Activated T-cell treated with anti-CD3 and anti-CD28 coated beads, Interleukin-2, amount 50 U/mL, for 4 hours (primary cell): ENCODE data around the gene MATCAP1. TPM values are rescaled to one million over a fixed set of nuclear protein-coding genes. Genes with fewer than 3 reads are reported as not detected.
A peak's percentile ranks its signal among the peaks of the same experiment; 100 is the strongest.

Source experiments
- ATAC-seq, 2 donors: fragments of 200-7000 bp; cut with Tn5 transposase; one replicate each; pipeline ENCODE4 v1.10.0; 2021
- DNase-seq: peaks from one replicate; pipeline ENCODE4 v3.0.0-alpha.2; 2020
- H3K27me3 Mint-ChIP-seq: one replicate; pipeline ENCODE4 v1.8.0; 2021; ENCODE audit warnings: low read depth, mixed read lengths
- H3K36me3 Mint-ChIP-seq: one replicate; pipeline ENCODE4 v1.8.0; 2022; ENCODE audit warnings: mixed read lengths; ENCODE audit not compliant: insufficient read depth
- H3K4me1 Mint-ChIP-seq: one replicate; pipeline ENCODE4 v1.8.0; 2021; ENCODE audit warnings: low read depth, mixed read lengths
- H3K4me3 Mint-ChIP-seq: one replicate; pipeline ENCODE4 v1.8.0; 2021; ENCODE audit warnings: mild to moderate bottlenecking, moderate library complexity, mixed read lengths
- H3K9me3 Mint-ChIP-seq: one replicate; pipeline ENCODE4 v1.8.0; 2021; ENCODE audit warnings: mixed read lengths
- total RNA-seq, 3 donors: library from RNA; stranded (reverse); gene quantifications; one replicate each; pipeline ENCODE4 v1.2.1, GENCODE V29; 2021

The MATCAP1 gene
- total RNA-seq, 3 donors from 2014 or later, result 10.1 to 15.5 (median 14.7) TPM

- DNase-seq (no peak), ATAC-seq (no peak)
- no peaks in the 10 kb centered on the region for H3K36me3 Mint-ChIP-seq
- H3K9me3 Mint-ChIP-seq, result no peaks in the 10 kb centered on the region
- H3K27me3 Mint-ChIP-seq, result peaks cover 6% of the 10 kb centered on the region
- H3K4me1 Mint-ChIP-seq, result peaks cover 7% of the 10 kb centered on the region
- no peak overlapping the region for H3K4me3 Mint-ChIP-seq
These were observed 4.2 kb downstream of the MATCAP1 start for GRCh38 chr16:67179421-67180080.

- DNase-seq, result peak; percentile 40
- peak; percentile 53 to 63 for ATAC-seq
- peak overlapping the region; percentile 58 for H3K4me3 Mint-ChIP-seq
- no peaks in the 10 kb centered on the region for H3K36me3 Mint-ChIP-seq
- peaks cover 19% of the 10 kb centered on the region for H3K4me1 Mint-ChIP-seq
- no peaks in the 10 kb centered on the region for H3K9me3 Mint-ChIP-seq
- H3K27me3 Mint-ChIP-seq, result peaks cover 16% of the 10 kb centered on the region
These were observed 5.7 kb downstream of the MATCAP1 start for GRCh38 chr16:67177743-67178699.

GRCh38 chr16:67176662-67177061, 7.1 kb downstream of the MATCAP1 start:
- no peak for ATAC-seq
- H3K4me3 Mint-ChIP-seq, result peak overlapping the region; percentile 38
- DNase-seq, result no peak
- no peaks in the 10 kb centered on the region for H3K9me3 Mint-ChIP-seq
- peaks cover 20% of the 10 kb centered on the region for H3K4me1 Mint-ChIP-seq
- H3K27me3 Mint-ChIP-seq, result peaks cover 22% of the 10 kb centered on the region
- no peaks in the 10 kb centered on the region for H3K36me3 Mint-ChIP-seq

GRCh38 chr16:67174706-67175231, 9.0 kb downstream of the MATCAP1 start:
- Mint-ChIP-seq H3K4me3 (no peak overlapping the region), H3K4me1 (peaks cover 30% of the 10 kb centered on the region), H3K36me3 (no peaks in the 10 kb centered on the region), H3K27me3 (peaks cover 38% of the 10 kb centered on the region), H3K9me3 (no peaks in the 10 kb centered on the region)
- DNase-seq (no peak), ATAC-seq (peak in 1 of 2 donors; percentile 1)

- DNase-seq, result peak; percentile 50
- ATAC-seq, result peak; percentile 82 to 85
- Mint-ChIP-seq H3K4me3 (peak overlapping the region; percentile 78), H3K36me3 (no peaks in the 10 kb centered on the region), H3K27me3 (peaks cover 43% of the 10 kb centered on the region), H3K4me1 (peaks cover 33% of the 10 kb centered on the region), H3K9me3 (no peaks in the 10 kb centered on the region)
These were observed 9.7 kb downstream of the MATCAP1 start for GRCh38 chr16:67173808-67174705.

- peak overlapping the region; percentile 78 for H3K4me3 Mint-ChIP-seq
- H3K36me3 Mint-ChIP-seq, result no peaks in the 10 kb centered on the region
- no peaks in the 10 kb centered on the region for H3K9me3 Mint-ChIP-seq
- DNase-seq (no peak), ATAC-seq (no peak)
- peaks cover 47% of the 10 kb centered on the region for H3K27me3 Mint-ChIP-seq
- H3K4me1 Mint-ChIP-seq, result peaks cover 32% of the 10 kb centered on the region
These were observed 10.4 kb downstream of the MATCAP1 start for GRCh38 chr16:67173323-67173722.

GRCh38 chr16:67170949-67171649, 12.7 kb downstream of the MATCAP1 start:
- Mint-ChIP-seq H3K9me3 (no peaks in the 10 kb centered on the region), H3K4me1 (peaks cover 29% of the 10 kb centered on the region), H3K27me3 (peaks cover 69% of the 10 kb centered on the region), H3K4me3 (peak overlapping the region; percentile 14), H3K36me3 (no peaks in the 10 kb centered on the region)
- DNase-seq (no peak), ATAC-seq (no peak)

- peaks cover 29% of the 10 kb centered on the region for H3K4me1 Mint-ChIP-seq
- no peaks in the 10 kb centered on the region for H3K9me3 Mint-ChIP-seq
- ATAC-seq (peak in 1 of 2 donors; percentile 5), DNase-seq (no peak)
- H3K36me3 Mint-ChIP-seq, result no peaks in the 10 kb centered on the region
- H3K4me3 Mint-ChIP-seq, result peak within 1 kb of the TSS; percentile 66
- peaks cover 71% of the 10 kb centered on the region for H3K27me3 Mint-ChIP-seq
These were observed 13.4 kb downstream of the MATCAP1 start, which contains the start of gene NOL3 for GRCh38 chr16:67170168-67170948. NOL3 (plus strand) TSS chr16:67170538.

GRCh38 chr16:67169642-67170167, 14.1 kb downstream of the MATCAP1 start:
- ATAC-seq (no peak), DNase-seq (no peak)
- peak overlapping the region; percentile 66 for H3K4me3 Mint-ChIP-seq
- H3K36me3 Mint-ChIP-seq, result no peaks in the 10 kb centered on the region
- no peaks in the 10 kb centered on the region for H3K9me3 Mint-ChIP-seq
- peaks cover 34% of the 10 kb centered on the region for H3K4me1 Mint-ChIP-seq
- H3K27me3 Mint-ChIP-seq, result peaks cover 74% of the 10 kb centered on the region

- no peaks in the 10 kb centered on the region for H3K36me3 Mint-ChIP-seq
These were observed 14.7 kb downstream of the MATCAP1 start for GRCh38 chr16:67169011-67169451.

GRCh38 chr16:67167588-67167987, 16.2 kb downstream of the MATCAP1 start:
- DNase-seq, result no peak
- no peaks in the 10 kb centered on the region for H3K9me3 Mint-ChIP-seq
- no peak overlapping the region for H3K4me3 Mint-ChIP-seq
- peaks cover 71% of the 10 kb centered on the region for H3K27me3 Mint-ChIP-seq
- no peaks in the 10 kb centered on the region for H3K36me3 Mint-ChIP-seq
- no peak for ATAC-seq
- H3K4me1 Mint-ChIP-seq, result peaks cover 28% of the 10 kb centered on the region

More at GRCh38 chr16:67169011-67169451, 14.7 kb downstream of the MATCAP1 start:
- peaks cover 36% of the 10 kb centered on the region for H3K4me1 Mint-ChIP-seq
- H3K27me3 Mint-ChIP-seq, result peaks cover 76% of the 10 kb centered on the region
- H3K4me3 Mint-ChIP-seq, result no peak overlapping the region
- no peak for DNase-seq
- H3K9me3 Mint-ChIP-seq, result no peaks in the 10 kb centered on the region
- no peak for ATAC-seq

- Mint-ChIP-seq H3K4me3 (no peak overlapping the region), H3K4me1 (peaks cover 33% of the 10 kb centered on the region), H3K9me3 (no peaks in the 10 kb centered on the region), H3K27me3 (peaks cover 76% of the 10 kb centered on the region), H3K36me3 (no peaks in the 10 kb centered on the region)
- DNase-seq (no peak), ATAC-seq (no peak)
These were observed 17.1 kb downstream of the MATCAP1 start for GRCh38 chr16:67166598-67167168.
